Renal cortex interstitium (tissue), 11 donors: ENCODE data around the gene PSKH1. TPM values are rescaled to one million over a fixed set of nuclear protein-coding genes. Genes with fewer than 3 reads are reported as not detected.

Experiments
- DNase-seq, 11 donors: peaks; one replicate each; pipeline ENCODE4 v3.0.0-alpha.2; 2013; ENCODE audit warnings: low read depth in 9 of 11, low spot score in 4 of 11; ENCODE audit errors: extremely low read depth in 1 of 11
- polyA plus RNA-seq, 3 donors: library from polyadenylated mRNA; unstranded; fragments of 120-200 nt; gene quantifications; one replicate each; pipeline ENCODE4 v1.2.1, GENCODE V29; 2013; ENCODE audit not compliant: insufficient read length in 3 of 3

The PSKH1 gene
- polyA plus RNA-seq, 3 donors: 31.2 to 40.9 (median 34.1) TPM

GRCh38 chr16:67943619-67944504 lies 50.8 kb downstream of the PSKH1 start, which contains the start of gene LCAT:
Gene LCAT, minus strand, starts transcription at chr16:67944120. Its CDS starts 19 bp downstream, at chr16:67944101.
- DNase-seq: no peak

- no peak for DNase-seq
Measured at GRCh38 chr16:67944690-67945391, 51.8 kb downstream of the PSKH1 start.

GRCh38 chr16:67945392-67945933 lies 52.4 kb downstream of the PSKH1 start:
- no peak for DNase-seq

GRCh38 chr16:67946128-67946569 lies 53.1 kb downstream of the PSKH1 start:
- no peak for DNase-seq

GRCh38 chr16:67946966-67947558 lies 54.0 kb downstream of the PSKH1 start:
- DNase-seq: no peak

GRCh38 chr16:67948015-67948414 lies 55.0 kb downstream of the PSKH1 start:
- DNase-seq: no peak

GRCh38 chr16:67949645-67950044 lies 56.6 kb downstream of the PSKH1 start:
- DNase-seq: no peak

- no peak for DNase-seq
Measured at GRCh38 chr16:67950335-67950843, 57.3 kb downstream of the PSKH1 start.

- no peak for DNase-seq
Measured at GRCh38 chr16:67951485-67951884, 58.4 kb downstream of the PSKH1 start.

- DNase-seq: no peak
Measured at GRCh38 chr16:67953641-67954375, 60.8 kb downstream of the PSKH1 start.

GRCh38 chr16:67954421-67955196 lies 61.6 kb downstream of the PSKH1 start:
- DNase-seq: no peak

- DNase-seq: no peak
Measured at GRCh38 chr16:67957622-67958021, 64.6 kb downstream of the PSKH1 start.

- no peak for DNase-seq
Measured at GRCh38 chr16:67959536-67960329, 66.7 kb downstream of the PSKH1 start.

- no peak for DNase-seq
Measured at GRCh38 chr16:67961551-67961957, 68.5 kb downstream of the PSKH1 start.

- no peak for DNase-seq
Measured at GRCh38 chr16:67962135-67962534, 69.1 kb downstream of the PSKH1 start.

GRCh38 chr16:67963292-67963661 lies 70.2 kb downstream of the PSKH1 start:
- DNase-seq: no peak

- peak in 1 of 11 donors; percentile 6 for DNase-seq
Measured at GRCh38 chr16:67963662-67964321, 70.7 kb downstream of the PSKH1 start.
